CD4-positive, alpha-beta T cell treated with Interleukin-15 for 1 hour (primary cell): Measurements from ENCODE around the gene PHKA2.

Source experiments
- DNase-seq: peaks from one replicate; pipeline ENCODE4 v3.0.0-alpha.2; 2020

PHKA2 gene

DNA sequence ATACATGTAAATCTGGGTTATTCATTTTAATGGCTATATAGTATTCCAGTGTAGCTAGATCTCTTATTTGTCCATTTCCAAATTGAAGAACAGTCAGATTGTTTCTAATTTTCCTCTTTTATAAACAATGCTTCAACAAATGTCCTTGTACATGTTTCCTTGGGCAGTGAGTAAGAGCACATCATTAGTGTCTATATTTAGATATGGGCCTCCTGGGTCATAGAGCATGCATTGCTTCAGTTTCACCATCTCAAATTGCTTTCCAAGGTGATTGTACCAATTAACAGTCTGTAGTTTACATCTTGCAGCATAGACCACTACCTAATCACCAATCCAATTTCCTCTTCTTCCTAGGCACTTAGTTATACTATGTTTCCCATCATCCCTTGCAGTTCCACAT, 13.4 kb downstream of the PHKA2 start:
- DNase-seq = no peak

DNA sequence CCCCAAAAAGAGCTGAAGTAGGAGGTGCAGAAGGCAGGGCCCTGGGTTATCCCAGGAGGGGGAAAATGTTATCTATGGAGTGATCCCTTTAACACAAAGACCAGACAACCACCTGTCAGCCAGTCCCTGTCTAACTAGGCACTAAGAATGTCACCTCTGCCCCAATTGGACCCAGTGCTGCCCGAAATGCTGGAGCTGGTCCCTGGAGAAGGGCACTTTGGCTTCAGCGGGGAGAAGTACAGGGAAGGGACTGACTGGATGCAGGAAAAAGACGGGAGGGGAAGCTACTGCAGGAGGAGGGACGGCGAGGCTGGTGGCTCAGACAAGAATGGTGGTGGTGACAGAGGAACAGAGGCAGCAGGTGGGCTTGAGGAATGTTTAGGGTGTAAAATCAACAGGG, 17.3 kb downstream of the PHKA2 start:
- no peak for DNase-seq

DNA sequence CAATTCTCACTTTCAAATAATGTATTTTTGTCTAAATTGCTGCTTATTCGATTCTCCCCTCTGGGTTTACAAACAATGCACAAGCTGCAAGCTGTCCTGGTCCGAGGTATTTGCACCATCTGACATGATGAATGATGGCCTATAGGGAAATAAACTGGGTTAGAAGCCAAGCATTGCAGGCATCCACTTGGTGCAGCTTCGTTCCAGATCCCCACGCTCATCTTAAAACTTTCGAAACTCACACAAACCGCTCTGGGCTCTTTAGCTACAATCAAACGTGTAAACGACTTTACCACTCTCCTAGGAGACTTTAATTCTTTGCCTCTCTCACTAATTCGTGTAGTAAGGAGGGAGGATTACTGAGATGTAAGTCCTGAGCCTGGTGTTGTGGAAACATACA, 19.0 kb downstream of the PHKA2 start:
- DNase-seq = no peak

DNA sequence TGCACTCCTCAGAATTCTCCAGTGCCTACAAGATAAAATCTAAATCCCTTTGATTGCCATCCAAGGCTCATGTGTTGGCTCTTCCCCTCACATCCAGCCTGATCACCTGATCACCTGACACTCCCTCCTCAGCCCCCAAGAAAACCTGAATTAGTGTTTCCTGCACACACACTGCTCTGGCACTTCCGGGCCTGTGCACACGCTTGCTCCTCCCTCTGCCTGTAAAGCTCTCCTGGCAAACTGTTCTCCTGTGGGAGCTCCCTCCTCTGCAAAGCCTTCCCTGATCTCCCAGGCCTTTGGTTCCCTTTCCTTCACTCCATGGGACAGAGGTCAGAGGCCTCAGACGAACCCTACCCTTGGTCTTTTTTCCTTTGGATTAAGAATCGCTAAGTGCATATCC, 19.9 kb downstream of the PHKA2 start:
- DNase-seq = no peak

DNA sequence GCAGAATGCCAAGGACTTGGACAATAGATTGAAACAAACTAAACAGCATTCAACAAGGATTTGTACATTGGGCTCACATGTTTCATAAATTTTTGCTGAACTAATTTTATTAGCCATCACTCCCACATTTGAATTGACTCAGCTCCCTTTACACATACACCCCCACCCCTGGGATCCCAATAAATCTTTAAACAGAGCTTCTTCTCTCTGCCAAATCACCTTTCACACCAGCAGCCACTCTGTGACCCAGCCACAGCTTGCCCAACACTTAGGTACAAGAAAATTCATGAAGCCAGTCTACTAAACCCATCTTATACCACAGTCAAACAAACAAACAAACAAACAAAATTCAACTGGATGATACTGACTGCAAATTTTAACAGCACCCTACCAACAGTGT, 21.6 kb downstream of the PHKA2 start:
- no peak for DNase-seq

DNA sequence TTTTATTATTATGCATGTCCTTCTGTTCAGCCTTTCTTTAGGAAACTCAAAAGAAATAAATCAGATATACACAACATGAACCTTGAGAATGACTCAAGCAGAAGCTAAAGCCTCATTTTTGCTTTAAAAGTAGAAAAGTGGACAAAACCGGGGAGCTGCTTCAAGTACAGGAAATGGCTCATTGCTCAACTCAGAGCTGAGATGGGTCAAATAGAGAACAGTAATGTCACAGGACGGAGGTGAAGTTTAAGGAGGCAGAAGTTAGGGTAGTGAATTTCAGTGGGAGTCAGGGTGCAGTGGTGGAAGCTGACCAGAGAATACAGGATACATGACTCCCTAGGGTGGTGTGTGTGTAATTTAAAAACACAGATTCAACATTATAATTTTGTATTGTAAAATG, 22.2 kb downstream of the PHKA2 start:
- no peak for DNase-seq

DNA sequence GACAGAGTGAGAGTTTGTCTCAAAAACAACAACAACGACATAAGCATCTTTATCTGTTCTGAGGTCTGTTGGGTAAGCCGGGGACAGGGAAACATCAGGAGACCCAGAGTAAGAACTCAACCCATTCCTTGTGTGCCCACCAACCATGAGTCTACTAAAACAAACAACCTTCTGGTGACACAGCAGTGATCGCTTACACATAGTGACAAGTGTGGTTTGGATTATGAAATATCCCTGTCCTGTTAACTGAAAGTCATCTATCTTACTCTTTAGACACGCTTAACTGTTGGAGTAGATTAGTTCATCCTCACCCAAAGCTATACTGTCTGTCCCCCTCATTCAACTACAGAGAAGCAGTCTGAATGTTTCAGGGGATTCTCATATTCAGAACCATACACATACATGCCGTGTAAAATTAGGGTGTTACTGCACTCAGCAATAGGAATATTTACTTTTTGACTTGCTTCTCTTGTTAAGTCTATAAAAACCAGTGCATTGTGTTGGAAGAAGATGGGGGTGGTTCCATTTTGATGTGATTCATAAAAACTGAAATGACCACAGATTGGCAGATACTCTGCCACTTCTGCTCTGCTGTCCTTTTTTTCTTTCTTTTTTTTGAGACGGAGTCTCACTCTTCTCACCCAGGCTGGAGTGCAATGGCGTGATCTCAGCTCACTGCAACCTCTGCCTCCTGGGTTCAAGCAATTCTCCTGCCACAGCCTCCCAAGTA, 27.4 kb downstream of the PHKA2 start:
- no peak for DNase-seq

DNA sequence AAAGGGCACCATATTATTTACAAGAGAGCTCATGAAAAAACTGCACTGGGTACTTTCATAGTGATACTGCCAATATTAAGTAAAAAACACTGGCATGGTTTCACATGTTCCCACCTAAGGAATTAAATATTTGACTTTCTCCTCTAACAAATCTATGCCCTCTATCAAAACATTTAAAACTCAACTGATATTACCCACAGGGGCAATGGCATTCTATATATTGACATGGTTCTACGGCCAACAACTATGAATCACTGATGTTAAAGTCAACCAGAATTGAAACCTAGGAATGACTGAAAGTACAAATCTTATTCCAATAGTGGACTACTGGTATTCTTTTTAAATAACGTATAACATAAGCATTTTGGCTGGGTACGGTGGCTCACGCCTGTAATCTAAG, 28.2 kb downstream of the PHKA2 start:
- DNase-seq = no peak

DNA sequence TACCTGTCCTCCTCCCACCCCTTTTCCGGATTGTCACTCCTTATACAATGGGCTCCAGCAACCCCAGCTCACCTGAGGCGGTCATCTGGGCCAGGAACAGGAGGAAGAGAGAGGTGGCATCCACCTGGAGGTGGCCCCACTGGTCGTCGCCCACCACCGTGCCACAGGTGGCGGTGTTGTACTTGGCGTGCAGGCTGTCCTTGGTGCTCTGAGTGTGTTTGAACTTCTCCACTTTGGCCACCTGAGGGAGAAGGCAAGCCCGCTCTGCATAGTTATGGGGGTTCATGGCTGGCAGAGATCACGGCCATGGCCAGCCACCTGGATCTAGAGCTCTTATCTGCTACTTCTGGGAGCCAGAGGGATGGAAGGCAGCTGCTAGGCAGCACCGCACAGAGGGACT, 32.9 kb downstream of the PHKA2 start:
- DNase-seq = no peak

DNA sequence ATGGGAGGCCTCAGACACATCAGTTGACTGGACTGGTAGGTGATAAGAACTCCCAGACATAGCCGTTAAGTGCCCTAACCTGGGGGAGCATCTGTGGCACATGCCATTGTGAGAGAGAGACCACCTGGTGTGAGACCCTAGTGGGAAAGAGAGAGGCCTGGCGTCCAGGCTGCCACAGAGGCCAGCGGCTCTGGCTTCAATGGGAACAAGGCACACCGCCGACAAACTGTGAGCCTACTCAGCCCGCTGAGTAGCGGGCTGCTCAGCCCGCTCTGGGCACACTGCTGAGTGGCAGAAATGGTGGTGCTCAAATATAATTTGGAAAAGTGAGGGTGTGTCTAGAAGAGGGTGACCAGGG, 34.0 kb downstream of the PHKA2 start:
- no peak for DNase-seq

DNA sequence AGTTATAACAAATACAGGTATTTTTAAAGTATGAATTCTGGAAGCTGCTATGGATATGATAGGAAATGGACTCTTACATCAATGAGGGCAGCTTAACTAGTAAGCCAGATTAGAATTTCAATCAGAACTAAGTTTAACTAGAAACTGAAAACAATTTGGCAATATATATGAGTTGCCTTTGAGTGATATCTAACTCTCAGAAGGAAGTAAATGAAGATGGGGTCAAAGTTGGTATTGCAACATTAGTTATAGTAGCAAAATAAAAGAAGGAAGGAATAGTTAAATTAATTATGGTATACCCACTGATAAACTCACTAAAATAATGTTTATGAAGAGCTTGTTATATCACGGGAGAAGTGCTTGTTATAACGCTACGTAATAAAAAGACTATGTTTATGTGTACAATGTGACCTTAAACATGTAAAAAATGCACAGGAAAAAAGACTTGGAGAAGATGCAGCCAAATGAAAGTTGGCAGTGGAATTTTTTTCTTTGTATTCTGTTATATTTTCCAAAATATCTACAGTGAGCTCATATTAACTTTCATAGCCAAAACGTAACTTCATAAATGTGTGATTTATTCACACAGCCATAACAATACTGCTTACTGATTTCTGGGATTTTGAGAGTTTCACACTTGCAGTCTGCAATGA, 34.5 kb downstream of the PHKA2 start:
- DNase-seq = no peak

DNA sequence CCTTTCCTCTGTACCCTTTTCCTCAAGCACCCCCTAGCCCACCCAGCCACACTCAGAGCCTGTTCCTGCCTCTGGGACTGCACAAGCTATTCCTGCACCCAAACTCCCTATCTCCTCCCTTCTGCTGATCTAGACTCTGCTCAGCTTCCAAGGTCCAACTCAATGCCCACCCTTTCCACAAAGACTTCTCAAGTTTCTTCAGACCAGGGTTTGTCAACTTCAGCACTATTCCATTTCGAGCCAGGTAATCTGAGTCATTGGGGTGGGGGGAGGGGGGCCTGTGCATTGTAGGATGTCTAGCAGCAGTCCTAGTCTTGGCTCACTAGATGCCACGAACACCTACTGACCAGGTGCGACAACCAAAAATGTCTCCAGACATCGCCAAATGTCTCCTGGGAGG, 37.3 kb downstream of the PHKA2 start:
- no peak for DNase-seq

DNA sequence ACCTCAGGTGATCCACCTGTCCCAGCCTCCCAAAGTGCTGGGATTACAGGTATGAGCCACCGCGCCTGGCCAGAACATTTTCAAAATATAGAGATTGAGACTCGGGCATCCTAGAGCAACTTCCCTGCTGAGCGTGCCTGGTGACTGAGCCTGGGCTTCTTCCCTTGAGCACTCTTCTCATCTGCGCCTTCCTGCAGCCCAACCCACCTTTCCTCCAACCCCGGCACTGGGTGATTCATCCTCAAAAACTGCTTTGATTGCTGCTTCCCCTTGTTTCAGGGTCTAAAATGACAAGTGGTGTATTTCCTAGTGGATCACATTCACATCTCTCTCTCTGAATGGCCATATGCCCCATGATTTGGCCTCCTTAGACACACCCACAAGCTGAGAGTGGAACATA, 37.8 kb downstream of the PHKA2 start:
- no peak for DNase-seq

DNA sequence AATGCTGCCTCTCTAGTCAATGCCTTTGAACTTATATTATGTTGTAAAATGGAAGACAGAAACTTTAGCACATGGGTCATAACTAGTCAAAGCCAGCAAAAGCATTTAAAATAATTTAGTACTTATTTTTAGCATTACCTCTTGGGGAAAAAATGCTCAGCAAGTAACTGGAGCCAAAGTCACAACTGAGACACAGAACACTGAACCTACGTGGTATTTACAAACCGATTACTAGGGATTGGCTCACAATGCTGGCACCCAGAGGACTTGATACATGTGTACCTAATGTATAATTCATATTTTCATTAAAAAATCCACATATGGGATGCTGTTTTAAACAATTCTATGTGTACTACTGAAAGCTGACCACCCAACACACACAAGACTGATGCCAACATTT, 38.4 kb downstream of the PHKA2 start:
- DNase-seq = no peak

DNA sequence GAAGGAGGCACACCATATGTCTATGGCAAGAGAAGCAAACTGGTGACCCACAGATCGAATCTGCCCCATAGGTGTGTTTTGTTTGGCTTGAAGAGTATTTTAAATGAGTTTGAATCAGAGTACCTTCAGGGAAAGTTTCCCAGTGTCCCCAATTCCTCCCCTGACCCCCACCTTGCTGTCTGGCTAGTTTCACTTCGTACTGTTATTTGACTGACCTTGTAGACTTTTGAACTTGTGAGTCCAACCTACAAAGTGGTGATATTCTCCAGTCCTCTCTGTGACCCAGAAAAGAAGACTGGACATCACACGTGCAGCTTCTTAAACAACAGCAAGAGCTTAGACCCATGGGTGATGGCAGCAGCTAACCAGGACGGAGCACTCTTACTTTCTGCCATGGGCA, 39.4 kb downstream of the PHKA2 start:
- no peak for DNase-seq

DNA sequence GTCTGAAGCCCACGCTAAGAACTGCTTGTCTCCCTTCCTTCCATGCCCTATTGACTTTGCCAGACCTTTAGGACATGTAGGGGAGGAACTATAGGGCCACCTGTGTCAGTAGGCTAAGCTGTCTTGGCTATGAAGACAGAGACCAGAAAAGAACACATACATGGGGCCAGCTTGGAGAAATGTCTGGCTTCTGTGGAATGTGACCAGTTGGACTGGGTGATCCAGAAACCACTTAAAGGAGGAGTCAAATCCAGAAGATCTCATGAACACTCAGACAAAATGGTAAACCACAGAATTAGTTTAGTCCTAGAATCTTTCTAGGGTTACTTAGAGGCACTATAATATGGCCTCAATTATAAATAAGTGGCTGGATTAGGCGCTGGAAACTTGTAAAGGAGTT, 42.0 kb downstream of the PHKA2 start:
- DNase-seq = no peak

DNA sequence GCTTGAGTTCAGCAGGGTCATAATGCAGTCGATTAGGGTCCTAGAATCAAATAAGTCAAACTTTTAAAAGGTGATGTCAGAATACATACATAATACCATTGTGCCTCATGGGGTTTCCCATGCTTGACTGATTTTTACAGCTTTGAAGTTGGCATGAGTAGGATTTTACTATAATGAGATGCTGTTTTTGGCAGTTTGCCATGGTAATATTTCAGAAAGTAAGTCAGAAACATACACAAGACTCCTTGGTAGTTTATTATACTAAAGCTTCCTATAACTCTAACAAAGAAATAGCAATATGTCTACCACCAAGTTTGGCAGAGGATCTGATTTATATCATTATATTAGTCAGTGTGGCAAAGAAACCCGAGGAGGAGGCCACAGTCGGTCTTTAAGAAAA, 45.2 kb downstream of the PHKA2 start:
- no peak for DNase-seq

DNA sequence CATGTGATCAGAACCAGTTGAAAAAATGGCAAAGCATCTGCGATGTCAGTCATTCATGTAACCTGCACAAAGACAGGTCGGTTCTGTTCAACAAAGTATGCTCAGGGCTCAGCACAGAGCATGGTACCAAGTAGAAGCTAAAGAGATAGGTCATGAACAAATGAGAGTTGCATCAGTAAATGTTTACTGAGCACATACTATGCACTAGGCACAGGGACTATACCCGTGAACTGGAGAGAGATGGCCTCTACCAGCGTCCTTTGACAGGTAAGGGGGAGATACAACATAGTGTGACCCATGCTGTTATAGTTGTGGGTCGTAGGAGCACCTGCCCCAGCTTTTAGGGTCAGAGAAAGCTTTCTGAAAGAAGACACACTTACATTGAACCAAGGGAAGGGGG, 46.7 kb downstream of the PHKA2 start:
- DNase-seq = no peak

DNA sequence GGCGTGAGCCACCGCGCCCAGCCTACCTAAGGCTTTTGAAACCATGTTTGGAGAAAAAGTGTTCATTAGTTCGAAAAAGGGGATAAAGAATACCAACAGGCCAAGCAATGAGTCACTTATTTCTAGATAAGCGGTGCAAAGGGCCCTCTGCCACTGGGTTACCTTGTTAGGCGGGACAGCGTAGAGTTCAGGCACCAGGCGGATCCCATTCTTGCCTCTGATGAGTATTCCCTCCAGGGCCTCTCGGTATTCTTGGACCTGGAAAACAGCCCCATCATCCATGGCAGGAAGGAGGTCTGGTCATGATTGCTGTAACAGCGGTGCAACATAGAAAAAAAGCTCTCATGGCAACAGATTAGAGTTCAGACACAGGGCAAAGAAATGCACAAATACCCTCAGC, 48.0 kb downstream of the PHKA2 start:
- no peak for DNase-seq

DNA sequence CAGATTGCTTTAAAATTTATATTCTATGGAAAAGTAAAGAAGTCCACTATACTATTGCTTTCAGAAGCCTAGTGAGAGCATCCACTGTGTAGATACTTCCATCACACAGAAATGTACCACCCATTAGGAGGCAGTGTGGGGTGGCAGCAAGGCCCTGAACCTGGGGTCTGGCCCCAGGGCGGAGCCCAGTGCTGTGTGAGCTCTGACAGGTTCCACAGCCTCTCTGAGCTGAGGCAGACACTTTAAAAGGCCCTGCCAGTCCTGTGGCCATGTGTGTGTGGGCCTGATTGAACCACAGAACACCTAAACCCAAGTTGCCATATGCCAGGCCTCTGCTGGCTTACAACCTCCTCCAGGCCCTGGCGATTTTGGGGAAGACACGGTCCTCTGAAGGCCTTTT, 49.2 kb downstream of the PHKA2 start:
- DNase-seq = no peak

DNA sequence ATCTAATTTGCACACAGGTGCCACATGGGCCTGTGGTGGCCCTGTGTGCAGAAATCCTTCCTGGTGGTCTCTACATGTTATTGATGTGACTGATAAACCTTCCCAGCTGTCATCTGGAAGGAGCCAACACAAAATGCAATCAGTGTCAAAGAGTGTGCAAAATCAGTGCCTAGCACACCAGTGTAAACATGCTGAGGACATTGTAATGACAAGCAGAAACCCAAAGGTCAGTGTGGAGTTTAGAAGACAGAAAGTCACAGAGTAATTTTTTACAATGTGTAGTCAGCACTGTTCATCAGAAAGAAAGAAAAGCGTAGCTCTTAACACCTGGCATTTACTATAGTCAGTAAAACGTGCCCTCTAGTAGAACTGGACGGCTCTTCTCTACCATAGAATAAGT, 50.3 kb downstream of the PHKA2 start:
- DNase-seq = no peak

DNA sequence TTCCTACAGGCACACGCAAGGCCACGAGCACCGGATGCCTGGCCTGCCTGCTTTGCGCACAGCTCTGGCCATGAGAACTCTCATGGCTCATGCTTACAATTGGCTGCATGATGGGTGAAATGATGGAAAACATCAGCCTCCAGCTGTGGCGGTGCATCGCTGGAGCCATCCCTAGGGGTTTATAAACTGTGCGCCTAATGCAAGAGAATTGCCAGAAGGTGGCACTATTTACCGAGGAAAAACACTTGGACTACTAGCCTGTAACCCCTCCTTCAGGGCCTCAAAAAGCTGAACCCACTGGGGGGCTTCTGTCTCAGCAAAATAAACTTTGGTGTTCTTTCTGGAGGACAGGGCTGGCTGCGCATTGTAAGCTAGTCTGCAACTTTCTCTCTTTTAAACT, 51.9 kb downstream of the PHKA2 start:
- DNase-seq = no peak

DNA sequence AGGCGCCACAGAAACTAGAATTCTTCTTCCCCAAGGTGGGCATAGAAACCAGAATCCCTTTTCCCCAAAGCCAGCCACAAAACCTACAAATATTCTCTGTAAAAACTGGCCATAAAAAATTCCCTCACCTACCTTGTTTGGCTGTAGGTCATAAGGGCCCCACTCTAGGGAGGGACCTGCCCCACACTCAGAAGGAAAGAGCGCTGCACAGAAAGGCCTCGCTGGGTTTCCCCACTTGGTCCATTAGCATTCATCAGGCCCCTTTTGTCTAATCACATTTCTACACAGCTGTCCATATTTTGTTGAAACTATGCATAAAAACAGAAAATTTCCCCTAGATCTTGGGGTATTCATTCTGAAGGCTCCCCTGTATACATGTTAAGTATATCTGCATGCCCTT, 54.1 kb downstream of the PHKA2 start:
- DNase-seq = no peak

DNA sequence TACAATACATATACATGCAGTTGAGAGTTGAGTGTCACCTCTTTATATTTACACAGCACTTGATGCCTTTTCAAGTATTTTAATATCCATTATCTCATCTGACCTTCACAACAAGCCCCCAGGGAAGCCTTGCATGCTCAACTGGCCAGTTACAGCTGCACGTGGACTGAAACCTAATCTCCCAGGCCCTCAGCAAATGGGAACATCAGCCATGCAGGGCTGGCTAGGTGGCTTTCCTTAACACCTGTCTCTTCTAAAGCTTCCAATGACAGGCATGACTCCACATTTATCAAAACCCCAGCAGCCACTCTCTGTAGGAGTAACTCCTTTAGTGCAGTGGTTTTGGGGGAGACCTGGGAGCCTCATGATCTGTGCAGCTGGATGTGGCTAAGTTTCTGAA, 56.4 kb downstream of the PHKA2 start:
- no peak for DNase-seq

DNA sequence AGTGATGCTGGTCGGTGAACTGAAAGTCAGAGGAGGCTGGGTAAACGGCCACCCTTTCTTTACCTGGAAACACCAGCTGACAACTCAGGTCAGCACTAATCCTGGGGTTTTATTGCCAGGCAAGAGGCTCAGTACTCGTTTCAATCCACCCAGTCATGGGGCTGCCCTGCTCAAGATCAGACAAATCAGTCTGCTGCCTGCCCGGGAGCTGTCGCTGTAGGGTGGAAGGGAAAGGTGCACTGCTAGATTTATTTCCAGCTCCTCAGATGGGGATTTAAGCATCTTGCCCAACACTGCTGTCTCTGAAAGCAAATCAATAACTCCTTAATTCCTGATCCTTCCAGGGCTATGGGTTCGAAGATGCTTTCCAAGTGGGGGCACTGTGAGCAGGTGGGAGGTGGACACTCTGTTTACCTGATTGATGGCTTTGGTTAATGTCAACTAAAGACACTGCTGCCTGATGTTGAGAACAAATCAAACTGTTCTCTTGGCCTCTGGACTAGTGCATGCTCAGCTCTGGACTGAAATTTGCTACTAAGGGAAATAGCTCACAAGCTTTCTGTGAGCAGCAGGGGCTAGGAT, 59.3 kb downstream of the PHKA2 start:
- no peak for DNase-seq
